Mucosa of stomach (tissue), 1 donor: Measurements from ENCODE around the gene OPN3.
A peak's percentile ranks its signal among the peaks of the same experiment; 100 is the strongest.
"Not testable (repeated sequence)": the region's sequence is repeated elsewhere in the genome, so short reads cannot be mapped to it uniquely, and the experiment has no call there.

ENCODE experiments used
- H3K27me3 ChIP-seq: one replicate; pipeline ENCODE4 v1.7.0; 2013; ENCODE audit warnings: mild to moderate bottlenecking, low read length; ENCODE audit not compliant: control insufficient read depth, insufficient read depth
- H3K36me3 ChIP-seq: one replicate; pipeline ENCODE4 v1.7.0; 2013; ENCODE audit warnings: low read length; ENCODE audit not compliant: control insufficient read depth, insufficient read depth
- H3K4me1 ChIP-seq: one replicate; pipeline ENCODE4 v1.7.0; 2013; ENCODE audit warnings: mild to moderate bottlenecking, low read length; ENCODE audit not compliant: control insufficient read depth, insufficient read depth
- H3K4me3 ChIP-seq: one replicate; pipeline ENCODE4 v1.7.0; 2013; ENCODE audit warnings: low read length
- H3K9ac ChIP-seq: one replicate; pipeline ENCODE4 v1.7.0; 2013; ENCODE audit warnings: mild to moderate bottlenecking, low read length, moderate library complexity
- H3K9me3 ChIP-seq: one replicate; pipeline ENCODE4 v1.7.0; 2013; ENCODE audit warnings: mild to moderate bottlenecking, low read length, moderate library complexity; ENCODE audit not compliant: control insufficient read depth
- donor health status: Pancreatic carcinoma.

The OPN3 gene, protein sequence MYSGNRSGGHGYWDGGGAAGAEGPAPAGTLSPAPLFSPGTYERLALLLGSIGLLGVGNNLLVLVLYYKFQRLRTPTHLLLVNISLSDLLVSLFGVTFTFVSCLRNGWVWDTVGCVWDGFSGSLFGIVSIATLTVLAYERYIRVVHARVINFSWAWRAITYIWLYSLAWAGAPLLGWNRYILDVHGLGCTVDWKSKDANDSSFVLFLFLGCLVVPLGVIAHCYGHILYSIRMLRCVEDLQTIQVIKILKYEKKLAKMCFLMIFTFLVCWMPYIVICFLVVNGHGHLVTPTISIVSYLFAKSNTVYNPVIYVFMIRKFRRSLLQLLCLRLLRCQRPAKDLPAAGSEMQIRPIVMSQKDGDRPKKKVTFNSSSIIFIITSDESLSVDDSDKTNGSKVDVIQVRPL

DNA sequence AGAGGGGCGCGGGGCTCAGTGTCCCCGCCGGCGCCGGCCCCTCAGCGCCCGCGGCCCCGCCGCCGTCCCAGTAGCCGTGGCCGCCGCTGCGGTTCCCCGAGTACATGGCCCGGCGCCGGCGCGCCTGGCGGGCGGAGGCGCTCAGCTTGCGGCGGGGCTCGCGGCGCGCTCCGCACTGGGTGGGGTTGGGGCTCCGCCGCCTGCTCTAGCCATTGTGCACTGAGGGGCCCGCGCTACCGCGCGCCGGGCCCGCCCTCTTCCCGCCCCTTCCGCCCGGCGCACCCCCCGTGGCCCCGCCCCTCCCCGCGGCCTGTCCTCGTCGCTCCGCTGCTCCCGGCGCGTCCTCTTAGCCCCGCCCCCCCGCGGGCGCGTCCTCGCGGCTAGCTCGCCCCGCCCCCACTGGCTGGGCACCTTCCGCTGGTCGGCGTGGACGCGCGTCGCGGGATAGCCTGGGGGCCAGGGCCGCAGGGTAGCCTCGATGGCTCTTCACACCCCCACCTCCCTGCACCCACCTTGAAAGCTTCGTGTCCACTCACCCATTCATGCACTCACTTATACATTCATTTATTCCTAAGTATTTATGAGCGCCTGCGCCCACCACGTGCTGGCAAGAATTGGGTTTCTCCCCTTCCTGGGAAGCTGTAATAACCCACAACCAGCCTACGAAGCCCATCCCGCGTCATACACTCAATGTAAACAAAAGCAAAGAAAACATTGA, at the start of gene OPN3, which contains the start of gene CHML:
TSS of gene OPN3 (minus strand) at position 221 of the 718 bp plus-strand sequence. CDS start at position 106, 115 bp downstream.
TSS of gene CHML (minus strand) at position 221 of the 718 bp plus-strand sequence. CDS start 4,603 bp downstream, outside the sequence.
- H3K36me3 ChIP-seq = no peaks in the 10 kb centered on the region
- no peaks in the 10 kb centered on the region for H3K27me3 ChIP-seq
- no peaks in the 10 kb centered on the region for H3K9me3 ChIP-seq
- H3K4me1 ChIP-seq = peaks cover 19% of the 10 kb centered on the region
- H3K9ac ChIP-seq = peak within 1 kb of the TSS; percentile 83
- H3K4me3 ChIP-seq = peak within 1 kb of the TSS; percentile 71

DNA sequence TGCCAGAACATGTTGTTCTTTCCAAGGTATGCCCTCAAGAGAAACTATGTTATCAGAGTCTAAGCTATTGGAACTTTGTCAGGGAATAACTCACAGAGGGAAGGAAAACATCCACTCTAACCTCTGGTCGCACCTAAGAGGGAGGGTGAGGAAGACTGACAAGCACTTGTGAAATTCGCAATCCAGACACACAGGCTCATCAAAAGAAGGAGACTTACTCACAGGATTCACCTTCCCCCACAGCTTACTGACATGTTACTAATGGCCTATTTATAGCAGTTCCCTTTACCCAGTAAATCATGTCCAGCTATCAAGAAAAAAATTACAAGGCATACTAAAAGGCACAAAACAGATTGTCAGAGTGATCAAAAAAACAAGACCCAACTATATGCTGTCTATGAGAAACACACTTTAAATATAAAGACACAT, 48.8 kb upstream of the OPN3 start:
- no peak overlapping the region for H3K4me3 ChIP-seq
- H3K4me1 ChIP-seq = no peaks in the 10 kb centered on the region
- H3K27me3 ChIP-seq = no peaks in the 10 kb centered on the region
- no peak overlapping the region for H3K9ac ChIP-seq
- H3K36me3 ChIP-seq = no peaks in the 10 kb centered on the region
- no peaks in the 10 kb centered on the region for H3K9me3 ChIP-seq

DNA sequence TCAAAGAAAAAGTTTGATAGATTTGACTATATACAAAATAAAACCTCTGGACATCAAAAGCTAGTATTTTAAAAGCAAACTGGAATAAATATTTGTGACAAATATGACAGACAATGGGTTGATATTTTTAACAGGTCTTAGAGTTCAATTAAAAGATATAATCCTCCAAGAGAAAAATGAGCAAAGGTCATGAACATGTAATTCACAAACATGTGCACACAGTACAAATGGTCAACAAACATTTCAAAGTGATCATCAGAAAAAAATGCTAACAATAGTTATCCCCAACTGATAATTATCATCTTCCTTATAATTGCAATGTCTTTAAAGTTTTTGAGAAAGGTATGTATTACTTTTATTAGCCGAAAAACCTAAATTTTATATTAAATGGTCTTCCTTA, 43.9 kb upstream of the OPN3 start:
- H3K4me3 ChIP-seq = no peak overlapping the region

GRCh38 chr1:241682921-241683320, 42.8 kb upstream of the OPN3 start:
- H3K36me3 ChIP-seq = no peaks in the 10 kb centered on the region
- H3K4me3 ChIP-seq = no peak overlapping the region
- H3K9me3 ChIP-seq = no peaks in the 10 kb centered on the region
- H3K4me1 ChIP-seq = no peaks in the 10 kb centered on the region
- H3K27me3 ChIP-seq = no peaks in the 10 kb centered on the region
- no peak overlapping the region for H3K9ac ChIP-seq

More for the DNA sequence above, 43.9 kb upstream of the OPN3 start:
- no peaks in the 10 kb centered on the region for H3K27me3 ChIP-seq
- H3K9me3 ChIP-seq = no peaks in the 10 kb centered on the region
- H3K9ac ChIP-seq = no peak overlapping the region
- H3K36me3 ChIP-seq = no peaks in the 10 kb centered on the region
- no peaks in the 10 kb centered on the region for H3K4me1 ChIP-seq

- not testable (repeated sequence) for H3K9ac ChIP-seq, H3K27me3 ChIP-seq, H3K9me3 ChIP-seq, H3K36me3 ChIP-seq, H3K4me3 ChIP-seq, H3K4me1 ChIP-seq
Observed at GRCh38 chr1:241681861-241682448, 41.8 kb upstream of the OPN3 start.

DNA sequence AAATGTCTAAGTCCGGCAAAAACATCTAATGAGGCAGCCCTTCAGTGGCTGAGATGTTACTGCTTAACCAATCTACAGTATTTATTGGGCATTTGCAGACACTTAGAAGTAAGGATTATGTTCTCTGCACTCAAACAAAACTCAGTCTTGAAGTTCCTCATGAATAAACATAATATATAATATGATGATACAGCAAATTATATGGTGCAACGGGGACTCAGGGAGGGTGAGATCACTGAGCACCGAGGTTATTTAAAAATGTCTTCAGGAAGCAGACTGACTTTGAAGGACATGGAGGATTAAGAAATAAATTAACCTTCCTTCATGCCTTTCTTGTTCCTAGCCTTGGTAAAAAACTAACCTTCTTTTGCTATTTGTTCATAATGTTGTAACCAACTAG, 39.8 kb upstream of the OPN3 start:
- Histone ChIP-seq H3K9ac (no peak overlapping the region), H3K9me3 (no peaks in the 10 kb centered on the region), H3K4me3 (no peak overlapping the region), H3K4me1 (no peaks in the 10 kb centered on the region), H3K27me3 (no peaks in the 10 kb centered on the region), H3K36me3 (no peaks in the 10 kb centered on the region)

DNA sequence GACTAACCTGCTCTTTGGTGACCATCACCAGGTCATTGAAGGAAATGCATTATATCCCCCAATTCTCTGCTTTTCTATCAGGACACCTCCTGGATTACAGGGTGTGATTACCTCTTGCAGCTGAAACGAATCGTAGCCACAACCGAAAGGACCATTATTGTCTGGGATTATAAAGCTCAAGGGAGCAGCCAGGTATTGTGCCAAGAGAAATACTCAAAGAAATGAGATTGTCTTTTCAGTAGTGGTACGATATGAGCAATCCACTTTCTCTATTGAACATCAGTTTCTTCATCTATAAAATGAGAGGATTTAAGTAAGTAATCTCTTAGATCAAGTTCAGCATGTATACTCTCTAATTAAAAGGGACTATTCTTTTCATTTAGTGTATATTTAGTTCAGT, 39.2 kb upstream of the OPN3 start:
- H3K9me3 ChIP-seq = no peaks in the 10 kb centered on the region
- H3K4me1 ChIP-seq = no peaks in the 10 kb centered on the region
- H3K27me3 ChIP-seq = no peaks in the 10 kb centered on the region
- H3K9ac ChIP-seq = no peak overlapping the region
- H3K36me3 ChIP-seq = no peaks in the 10 kb centered on the region
- H3K4me3 ChIP-seq = no peak overlapping the region

DNA sequence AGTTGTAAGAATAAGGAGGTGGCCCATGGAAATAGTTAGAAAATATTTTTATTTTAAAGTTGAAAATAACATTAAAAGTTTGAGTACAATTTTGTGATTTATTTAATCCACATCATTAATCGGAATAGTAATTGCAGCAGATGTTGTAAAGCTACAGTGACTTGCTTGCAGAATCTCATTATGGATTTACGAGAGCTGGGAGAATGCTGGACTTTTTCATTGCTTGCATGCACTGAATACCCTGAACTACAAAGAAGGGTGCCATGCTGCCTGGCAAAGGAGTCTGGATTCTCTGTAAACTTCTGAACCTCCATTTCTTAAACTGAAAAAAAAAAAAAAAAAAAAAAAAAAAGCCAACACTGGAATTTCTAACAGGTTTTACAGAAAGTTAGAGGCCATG, 38.4 kb upstream of the OPN3 start:
- Histone ChIP-seq H3K9me3 (no peaks in the 10 kb centered on the region), H3K36me3 (no peaks in the 10 kb centered on the region), H3K4me1 (no peaks in the 10 kb centered on the region), H3K27me3 (no peaks in the 10 kb centered on the region), H3K9ac (no peak overlapping the region), H3K4me3 (no peak overlapping the region)

DNA sequence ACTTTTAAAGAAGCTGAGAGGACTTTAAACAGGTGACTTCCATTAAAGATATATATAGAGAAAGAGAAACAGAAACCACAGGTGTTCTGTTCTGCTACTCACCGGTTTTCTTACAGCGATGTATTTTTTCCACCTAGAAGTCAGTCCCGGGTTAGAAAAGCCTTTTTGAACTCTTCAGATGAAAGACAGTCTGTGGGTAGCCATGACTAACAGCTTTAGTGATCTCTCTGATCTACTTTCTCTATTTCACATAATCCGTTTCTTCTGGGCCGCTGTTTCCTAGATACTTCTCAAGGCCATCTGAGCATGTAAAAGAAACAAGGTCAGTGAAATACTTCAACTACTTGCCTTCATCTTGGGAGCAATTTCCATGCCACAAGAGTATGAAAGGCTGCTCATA, 37.0 kb upstream of the OPN3 start:
- Histone ChIP-seq H3K4me3 (no peak overlapping the region), H3K36me3 (no peaks in the 10 kb centered on the region), H3K4me1 (no peaks in the 10 kb centered on the region), H3K9me3 (no peaks in the 10 kb centered on the region), H3K27me3 (no peaks in the 10 kb centered on the region), H3K9ac (no peak overlapping the region)

GRCh38 chr1:241675983-241676382, 35.8 kb upstream of the OPN3 start:
- Histone ChIP-seq H3K9ac (no peak overlapping the region), H3K9me3 (no peaks in the 10 kb centered on the region), H3K27me3 (no peaks in the 10 kb centered on the region), H3K4me1 (no peaks in the 10 kb centered on the region), H3K4me3 (no peak overlapping the region), H3K36me3 (no peaks in the 10 kb centered on the region)

- Histone ChIP-seq H3K4me3 (no peak overlapping the region), H3K9ac (no peak overlapping the region), H3K27me3 (no peaks in the 10 kb centered on the region), H3K9me3 (no peaks in the 10 kb centered on the region), H3K36me3 (no peaks in the 10 kb centered on the region), H3K4me1 (no peaks in the 10 kb centered on the region)
Observed at GRCh38 chr1:241674805-241675384, 34.7 kb upstream of the OPN3 start.

- no peaks in the 10 kb centered on the region for H3K27me3 ChIP-seq
- H3K9ac ChIP-seq = no peak overlapping the region
- no peaks in the 10 kb centered on the region for H3K4me1 ChIP-seq
- H3K36me3 ChIP-seq = no peaks in the 10 kb centered on the region
- H3K4me3 ChIP-seq = no peak overlapping the region
- no peaks in the 10 kb centered on the region for H3K9me3 ChIP-seq
Observed at GRCh38 chr1:241672301-241672700, 32.1 kb upstream of the OPN3 start.
